Right cardiac atrium (tissue), 5 donors: Measurements from ENCODE around the gene ABHD17C. TPM values are rescaled to one million over a fixed set of nuclear protein-coding genes. Genes with fewer than 3 reads are reported as not detected.

Experiments used
- ATAC-seq, 2 donors: fragments of 200-7000 bp; cut with Tn5 transposase; one replicate each; pipeline versions ENCODE4 v1.8.0 to v1.9.1; 2020; ENCODE audit warnings: moderate library complexity in 2 of 2, mild to moderate bottlenecking in 1 of 2
- DNase-seq, 3 donors: peaks; one replicate each; pipeline ENCODE4 v3.0.0-alpha.2; 2020
- H3K27ac ChIP-seq: one replicate; pipeline ENCODE4 v1.5.1; 2013; ENCODE audit warnings: mild to moderate bottlenecking, low read length, control low read depth, moderate library complexity
- H3K27me3 ChIP-seq: one replicate; pipeline ENCODE4 v1.6.1; 2013; ENCODE audit not compliant: control insufficient read depth, insufficient read depth
- H3K4me1 ChIP-seq: one replicate; pipeline ENCODE4 v1.6.1; 2013; ENCODE audit warnings: low read length; ENCODE audit not compliant: control insufficient read depth, insufficient read depth
- H3K4me3 ChIP-seq: one replicate; pipeline ENCODE4 v1.5.1; 2013; ENCODE audit warnings: low read length, control low read depth
- H3K9me3 ChIP-seq: one replicate; pipeline ENCODE4 v1.6.1; 2013; ENCODE audit warnings: low read length; ENCODE audit not compliant: control insufficient read depth
- WGBS: extraction: QIAGEN DNeasy Blood & Tissue Kit; methylation state at CpG from one replicate; pipeline ENCODE4 v1.1.7; 2013; 5-methylcytosine and 5-hydroxymethylcytosine counted together
- intact Hi-C, 4 donors: fragments of 100-400 bp; cut with DNase I; formaldehyde crosslinking; loops; one replicate each; pipeline versions ENCODE4 v1.11.0 to v1.14.0; 2022 to 2023
- polyA plus RNA-seq: library from polyadenylated mRNA; stranded (reverse); fragments of 200-250 nt; gene quantifications from one replicate; pipeline ENCODE4 v1.2.3, GENCODE V29; 2013
- total RNA-seq, 4 donors: library from RNA; stranded (reverse); fragmentation: NEBNext Ultra II Directional; extraction: Animal tissue kit (Norgen Biotek cat#: 25700); gene quantifications; one replicate each; pipeline ENCODE4 v1.2.1, GENCODE V29; 2021
- donor health status: healthy with polysubstance abuse.
- donor health status: DM: no; HTN: yes; CAD: no.
- donor health status: DM: no; HTN: no; CAD: no.
- donor health status: DM: no; HTN: yes; CAD: no; lungs with severe emphysema.
- donor health status: DM: yes; HTN: yes; CAD: no.

The ABHD17C gene
- total and polyA plus RNA-seq, 5 donors: 2.6 to 6.2 (median 5.3) TPM

- Histone ChIP-seq H3K4me3 (no peak overlapping the region), H3K4me1 (no peaks in the 10 kb centered on the region), H3K9me3 (no peaks in the 10 kb centered on the region), H3K27ac (no peak overlapping the region), H3K27me3 (no peaks in the 10 kb centered on the region)
- intact Hi-C loops: no loop called here
- no peak for DNase-seq
- 67% methylated on average over 5 of the region's 5 CpGs for WGBS
- no peak for ATAC-seq
Measured at GRCh38 chr15:80689716-80690115, 5.4 kb upstream of the ABHD17C start.

- intact Hi-C loops: no loop called here
Measured at GRCh38 chr15:80691575-80691974, 3.5 kb upstream of the ABHD17C start.

DNA sequence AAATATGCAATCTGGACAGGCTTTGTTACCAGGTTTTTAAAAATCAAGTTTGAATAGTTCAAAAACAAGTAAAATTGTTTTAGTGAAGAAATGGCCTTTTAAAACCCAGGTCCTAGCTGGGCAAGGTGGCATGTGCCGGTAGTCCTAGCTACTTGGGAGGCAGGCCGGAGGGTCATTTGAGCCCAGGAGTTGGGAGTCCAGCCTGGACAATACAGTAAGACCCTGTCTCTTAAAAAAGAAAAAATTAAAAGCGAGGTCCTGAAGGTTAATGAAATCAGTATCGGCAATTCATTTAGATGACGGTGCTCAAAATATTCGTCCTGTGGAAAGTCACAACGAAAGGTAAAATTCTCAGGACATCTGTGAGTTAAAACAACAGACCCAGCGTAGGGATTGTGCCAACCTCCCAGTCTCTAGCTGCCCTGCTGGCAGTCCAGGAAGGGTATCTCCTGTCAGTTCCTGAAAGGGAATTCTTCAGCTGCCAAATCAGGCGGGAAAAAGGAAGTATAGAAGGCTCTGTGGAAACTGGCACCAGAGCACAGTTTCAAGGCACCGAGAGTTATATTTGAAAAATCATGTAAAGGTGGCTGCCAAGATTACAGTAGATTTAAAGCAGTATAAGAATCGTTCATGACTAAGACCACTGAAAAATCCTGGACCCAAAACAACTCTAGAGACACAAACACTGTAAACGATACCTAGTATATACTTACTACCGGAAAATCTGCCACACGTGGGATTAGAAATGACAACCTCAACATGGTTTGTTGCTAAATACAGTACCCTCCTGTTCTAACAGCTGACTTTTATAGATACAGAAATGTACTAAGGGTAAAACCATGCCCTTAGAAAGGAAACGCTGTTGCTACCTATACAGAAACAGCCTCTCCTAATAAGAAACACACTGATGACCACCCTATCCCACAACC lies 1.2 kb upstream of the ABHD17C start:
- Histone ChIP-seq H3K9me3 (no peaks in the 10 kb centered on the region), H3K4me3 (peak overlapping the region; percentile 91), H3K4me1 (no peaks in the 10 kb centered on the region), H3K27ac (peak overlapping the region; percentile 55), H3K27me3 (no peaks in the 10 kb centered on the region)
- ATAC-seq (peak in 1 of 2 donors; percentile 13), DNase-seq (no peak)
- intact Hi-C loops: no loop called here
- 34% methylated on average over 15 of the region's 15 CpGs for WGBS

More at GRCh38 chr15:80691575-80691974, 3.5 kb upstream of the ABHD17C start:
- Histone ChIP-seq H3K4me3 (no peak overlapping the region), H3K4me1 (no peaks in the 10 kb centered on the region), H3K27me3 (no peaks in the 10 kb centered on the region), H3K9me3 (no peaks in the 10 kb centered on the region), H3K27ac (no peak overlapping the region)
- ATAC-seq (no peak), DNase-seq (no peak)
- WGBS: 89% methylated on average over 3 of the region's 3 CpGs

GRCh38 chr15:80694611-80695098 lies 455 bp upstream of the ABHD17C start:
- peak; percentile 18 to 71 (median 69) for DNase-seq
- Histone ChIP-seq H3K27me3 (no peaks in the 10 kb centered on the region), H3K27ac (peak overlapping the region; percentile 55), H3K9me3 (no peaks in the 10 kb centered on the region), H3K4me3 (peak overlapping the region; percentile 91), H3K4me1 (no peaks in the 10 kb centered on the region)
- ATAC-seq: peak; percentile 45 to 53
- intact Hi-C loops: no loop called here
- under 1% methylated on average over 47 of the region's 47 CpGs for WGBS

GRCh38 chr15:80695911-80696661 lies 976 bp downstream of the ABHD17C start:
- ATAC-seq: peak; percentile 15 to 36
- WGBS: 3% methylated on average over 43 of the region's 43 CpGs
- intact Hi-C loops: no loop called here
- peak overlapping the region; percentile 91 for H3K4me3 ChIP-seq
- no peaks in the 10 kb centered on the region for H3K4me1 ChIP-seq
- H3K9me3 ChIP-seq: no peaks in the 10 kb centered on the region
- peak in 2 of 3 donors; percentile 14 to 52 for DNase-seq
- no peak overlapping the region for H3K27ac ChIP-seq
- no peaks in the 10 kb centered on the region for H3K27me3 ChIP-seq

- no peak overlapping the region for H3K4me3 ChIP-seq
- H3K27ac ChIP-seq: no peak overlapping the region
- 88% methylated on average over 6 of the region's 6 CpGs for WGBS
- no peaks in the 10 kb centered on the region for H3K27me3 ChIP-seq
- H3K4me1 ChIP-seq: no peaks in the 10 kb centered on the region
- no peaks in the 10 kb centered on the region for H3K9me3 ChIP-seq
- DNase-seq: no peak
- intact Hi-C loops: no loop called here
- no peak for ATAC-seq
Measured at GRCh38 chr15:80697075-80697685, 2.1 kb downstream of the ABHD17C start.

DNA sequence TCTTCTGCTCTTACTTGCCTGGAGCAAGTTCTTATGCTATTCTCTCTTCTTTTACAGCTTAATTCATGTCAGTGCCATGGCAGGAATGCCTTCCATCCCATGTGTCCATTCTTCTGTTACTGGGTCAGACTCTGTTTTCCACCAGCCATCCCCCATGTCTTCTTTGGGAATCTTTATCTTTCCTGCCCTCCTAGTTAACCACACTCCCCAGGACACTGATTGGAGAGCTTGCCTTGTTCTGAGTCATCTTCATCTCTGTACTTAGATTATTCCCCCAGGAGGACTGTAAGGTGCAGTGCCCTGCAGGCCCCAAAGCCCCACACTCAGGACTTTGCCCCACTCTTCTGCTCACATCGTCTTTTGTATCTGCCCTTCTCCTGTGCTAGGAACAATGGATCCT lies 3.6 kb downstream of the ABHD17C start:
- ATAC-seq (no peak), DNase-seq (no peak)
- H3K27me3 ChIP-seq: no peaks in the 10 kb centered on the region
- no peaks in the 10 kb centered on the region for H3K9me3 ChIP-seq
- WGBS: 100% methylated on average over 1 of the region's 1 CpG
- intact Hi-C loops: no loop called here
- peaks cover 2% of the 10 kb centered on the region for H3K4me1 ChIP-seq
- no peak overlapping the region for H3K27ac ChIP-seq
- no peak overlapping the region for H3K4me3 ChIP-seq

GRCh38 chr15:80699981-80700380 lies 4.9 kb downstream of the ABHD17C start:
- WGBS: 94% methylated on average over 1 of the region's 1 CpG
- ATAC-seq: no peak
- no peaks in the 10 kb centered on the region for H3K27me3 ChIP-seq
- H3K4me1 ChIP-seq: peaks cover 4% of the 10 kb centered on the region
- DNase-seq: no peak
- H3K9me3 ChIP-seq: no peaks in the 10 kb centered on the region
- H3K27ac ChIP-seq: no peak overlapping the region
- H3K4me3 ChIP-seq: no peak overlapping the region
- intact Hi-C loops: no loop called here

- intact Hi-C loops: no loop called here
- Histone ChIP-seq H3K4me1 (peaks cover 6% of the 10 kb centered on the region), H3K9me3 (no peaks in the 10 kb centered on the region), H3K4me3 (no peak overlapping the region), H3K27me3 (no peaks in the 10 kb centered on the region), H3K27ac (no peak overlapping the region)
- 80% methylated on average over 7 of the region's 7 CpGs for WGBS
- DNase-seq: no peak
- ATAC-seq: no peak
Measured at GRCh38 chr15:80701676-80702311, 6.7 kb downstream of the ABHD17C start.

DNA sequence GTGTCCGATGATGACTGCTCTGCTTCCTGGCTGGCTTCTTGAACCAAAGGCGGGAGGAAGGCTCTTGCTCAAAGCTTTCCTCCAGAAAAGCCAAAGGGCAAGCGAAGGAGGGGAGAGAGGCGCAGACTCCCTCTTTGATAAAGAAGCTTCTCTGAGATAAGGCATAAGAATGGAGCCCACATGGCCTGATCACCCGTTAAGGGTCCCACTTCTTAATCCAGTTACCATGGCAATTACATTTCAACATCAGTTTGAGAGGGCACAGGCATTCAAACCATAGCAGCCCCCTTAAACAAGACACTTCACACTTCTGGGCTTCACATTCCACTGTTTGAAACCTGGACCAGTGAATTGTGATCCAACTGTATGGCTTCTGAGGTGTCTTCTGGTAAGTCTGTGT lies 8.0 kb downstream of the ABHD17C start:
- 71% methylated on average over 5 of the region's 5 CpGs for WGBS
- Histone ChIP-seq H3K9me3 (no peaks in the 10 kb centered on the region), H3K27ac (no peak overlapping the region), H3K27me3 (no peaks in the 10 kb centered on the region), H3K4me3 (no peak overlapping the region), H3K4me1 (peaks cover 6% of the 10 kb centered on the region)
- no peak for ATAC-seq
- DNase-seq: no peak
- intact Hi-C loops: no loop called here
